Mammary epithelial cell (primary cell): ENCODE measurements around the gene BOD1L1.

Experiments used
- CTCF ChIP-seq, 2 donors: IDR thresholded peaks in 1 of 2; conservative IDR thresholded peaks in 1 of 2; 2 replicates each; pipeline ENCODE4 v1.5.1; 2011 to 2012; ENCODE audit warnings: inconsistent platforms in 2 of 2, low read length in 2 of 2, mild to moderate bottlenecking in 2 of 2, control low read depth in 1 of 2, low read depth in 1 of 2; ENCODE audit not compliant: insufficient read depth in 1 of 2; ENCODE audit errors: extremely low read depth in 1 of 2
- EZH2 ChIP-seq: IDR thresholded peaks from 2 replicates; pipeline ENCODE4 v1.6.1; 2012; ENCODE audit warnings: low read length, inconsistent platforms, borderline replicate concordance

DNA sequence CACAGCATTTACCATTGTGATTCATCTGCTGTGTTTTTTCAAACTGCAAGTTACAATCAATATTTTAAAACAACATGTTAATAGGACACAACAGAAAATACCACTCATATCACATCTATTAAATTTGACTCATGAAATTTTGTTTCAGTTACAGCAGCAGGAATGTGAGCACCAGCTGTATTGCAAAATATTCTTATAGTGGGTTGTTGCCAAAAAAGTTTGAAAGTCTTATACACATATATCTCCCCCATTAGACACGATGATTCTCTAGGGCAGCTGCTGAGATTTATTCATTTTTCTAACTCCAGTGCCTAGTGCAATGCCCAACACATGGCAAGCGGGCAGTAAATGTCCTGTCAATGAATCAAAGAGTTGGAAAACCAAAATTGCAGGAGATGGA is 56.6 kb downstream of the BOD1L1 start:
- TF ChIP-seq EZH2 (no peak), CTCF (conservative IDR thresholded peaks at IDR 0.05 in 1 of 2, IDR thresholded peaks at IDR 0.05 in 1 of 2; ENCODE audit: extremely low read depth in 1 of 2, insufficient read depth in 1 of 2, low read depth in 1 of 2, low read length in 2 of 2) (no peak)
